Heart left ventricle (tissue), 16 donors: ENCODE data around the gene SMIM5. TPM values are rescaled to one million over a fixed set of nuclear protein-coding genes. Genes with fewer than 3 reads are reported as not detected.

Source experiments
- ATAC-seq, 4 donors: fragments of 200-7000 bp; cut with Tn5 transposase; one replicate each; pipeline ENCODE4 v1.9.1; 2020 to 2022; ENCODE audit warnings: moderate library complexity in 4 of 4, mild to moderate bottlenecking in 3 of 4, moderate number of reproducible peaks in 1 of 4
- DNase-seq, 5 donors: peaks; one replicate each; pipeline ENCODE4 v3.0.0-alpha.2; 2020
- H3K27ac ChIP-seq, 12 donors: fragments of 200-600 bp; sonication (generic) in 4 of 12; one replicate each; pipeline versions ENCODE4 v1.5.0 to v1.8.0; 2016 to 2022; ENCODE audit warnings: mild to moderate bottlenecking in 2 of 12
- H3K27me3 ChIP-seq, 9 donors: fragments of 200-600 bp; sonication (generic) in 2 of 9; one replicate each; pipeline versions ENCODE4 v1.5.1 to v1.8.0; 2016 to 2022; ENCODE audit warnings: mild to moderate bottlenecking in 3 of 9
- H3K36me3 ChIP-seq, 9 donors: fragments of 200-600 bp; sonication (generic) in 2 of 9; one replicate each; pipeline versions ENCODE4 v1.5.0 to v1.8.0; 2018 to 2022; ENCODE audit warnings: mild to moderate bottlenecking in 2 of 9
- H3K4me1 ChIP-seq, 12 donors: fragments of 200-600 bp; sonication (generic) in 4 of 12; one replicate each; pipeline versions ENCODE4 v1.5.0 to v1.8.0; 2016 to 2022; ENCODE audit warnings: mild to moderate bottlenecking in 3 of 12
- H3K4me3 ChIP-seq, 12 donors: fragments of 200-600 bp; sonication (generic) in 4 of 12; one replicate each; pipeline versions ENCODE4 v1.5.0 to v1.8.0; 2017 to 2022; ENCODE audit warnings: mild to moderate bottlenecking in 9 of 12, moderate library complexity in 4 of 12
- H3K9me3 ChIP-seq, 12 donors: fragments of 200-600 bp; sonication (generic) in 4 of 12; one replicate each; pipeline versions ENCODE4 v1.5.0 to v1.8.0; 2016 to 2022; ENCODE audit warnings: mild to moderate bottlenecking in 1 of 12
- POLR2A ChIP-seq, 2 donors: fragments of 450-650 bp; IDR thresholded peaks; one replicate each; pipeline ENCODE4 v1.6.1; 2017; ENCODE audit warnings: antibody characterized with exemption in 2 of 2, mild to moderate bottlenecking in 2 of 2, moderate library complexity in 2 of 2
- WGBS, 4 donors: extraction: QIAGEN DNeasy Blood & Tissue Kit in 2 of 4; methylation state at CpG; one replicate each; pipeline versions ENCODE4 v1.1.5 to v1.1.7; 2013 to 2018; 5-methylcytosine and 5-hydroxymethylcytosine counted together
- intact Hi-C, 10 donors: fragments of 100-400 bp; cut with DNase I; formaldehyde crosslinking; loops; one replicate each; pipeline versions ENCODE4 v1.11.1 to v1.14.2; 2022
- polyA plus RNA-seq, 2 donors: library from polyadenylated mRNA; stranded (reverse); fragments of 200-250 nt; gene quantifications; one replicate each; pipeline ENCODE4 v1.2.3, GENCODE V29; 2013
- total RNA-seq, 9 donors: library from RNA; depleted of rRNA in 2 of 9; stranded (reverse); fragments of >200 nt in 2 of 9; fragmentation: NEBNext Ultra II Directional in 3 of 9; extraction: Animal tissue kit (Norgen Biotek cat#: 25700) in 3 of 9; gene quantifications; one replicate each; pipeline versions ENCODE4 v1.1.0 to v1.2.4, GENCODE V29; 2016 to 2023
- TF ChIP-seq, protein P1 (sequence below), 12 donors: fragments of 200-600 bp; sonication (generic) in 4 of 12; IDR thresholded peaks; one replicate each; pipeline versions ENCODE4 v1.5.0 to v1.8.0; 2018 to 2022; ENCODE audit warnings: antibody characterized with exemption in 12 of 12, mild to moderate bottlenecking in 5 of 12
- donor health status: ischemic (EF 13 %, LVEDD 7.1; RV severe dilation, severe dysfunction).
- donor health status: healthy with polysubstance abuse.
- donor health status: DM: no; HTN: yes; CAD: no.
- donor health status: DM: no; HTN: no; CAD: no.
- donor health status: ischemic (EF 25% LVEDD 6.9; RV normal size, moderate dysfunction).
- donor health status: ischemic (EF 25% LVEDD 5.7; RV mildly dilated, moderate dysfunction).
- donor health status: healthy.
- donor health status: DM: yes; HTN: yes; CAD: no.
- donor health status: ischemic (EF 35%, LVEDD 5.7; RV mildly dilated, moderate dysfunction).
- donor health status: nonischemic (EF 11% LVEDD 7.7; RV severe dilation, severe dysfunction).
- donor health status: DM: yes; HTN: yes; CAD: no.
- donor health status: PGD.
- donor health status: ischemic (EF 29% LVEDD 5.4; RV normal size, mild dysfunction).
- donor health status: nonischemic (EF 23%, LVEDD 6.1; RV moderate dilation, normal function).

The SMIM5 gene
- total and polyA plus RNA-seq, 11 donors, result 1.8 to 18.2 (median 6.8) TPM

DNA sequence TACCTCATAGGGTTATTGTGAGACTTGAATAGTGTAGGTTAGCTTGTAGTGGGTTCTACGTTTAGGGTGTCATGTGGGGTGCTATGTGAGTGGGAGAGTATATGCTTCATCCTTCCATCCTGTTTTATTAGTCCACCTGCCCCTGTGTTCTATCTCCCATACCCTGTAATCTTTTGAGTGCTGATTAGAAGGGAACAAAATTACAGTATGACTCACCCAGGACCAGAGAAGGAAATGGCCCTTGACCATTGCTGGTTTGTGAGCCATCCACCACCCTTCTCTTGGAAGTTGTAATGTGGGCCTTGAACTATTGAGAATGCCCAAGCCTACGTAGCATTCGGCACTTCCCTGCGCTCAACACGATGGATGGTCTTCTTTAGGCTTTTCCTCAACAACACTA lies 51.0 kb downstream of the SMIM5 start:
- DNase-seq, result no peak
- intact Hi-C loops, result no loop called here
- H3K27ac ChIP-seq, result peak overlapping the region in 8 of 12 donors; percentile 13 to 74 (median 62)
- no peak for TF ChIP-seq POLR2A (IDR thresholded peaks at IDR 0.05)
- TF ChIP-seq, protein P1, sequence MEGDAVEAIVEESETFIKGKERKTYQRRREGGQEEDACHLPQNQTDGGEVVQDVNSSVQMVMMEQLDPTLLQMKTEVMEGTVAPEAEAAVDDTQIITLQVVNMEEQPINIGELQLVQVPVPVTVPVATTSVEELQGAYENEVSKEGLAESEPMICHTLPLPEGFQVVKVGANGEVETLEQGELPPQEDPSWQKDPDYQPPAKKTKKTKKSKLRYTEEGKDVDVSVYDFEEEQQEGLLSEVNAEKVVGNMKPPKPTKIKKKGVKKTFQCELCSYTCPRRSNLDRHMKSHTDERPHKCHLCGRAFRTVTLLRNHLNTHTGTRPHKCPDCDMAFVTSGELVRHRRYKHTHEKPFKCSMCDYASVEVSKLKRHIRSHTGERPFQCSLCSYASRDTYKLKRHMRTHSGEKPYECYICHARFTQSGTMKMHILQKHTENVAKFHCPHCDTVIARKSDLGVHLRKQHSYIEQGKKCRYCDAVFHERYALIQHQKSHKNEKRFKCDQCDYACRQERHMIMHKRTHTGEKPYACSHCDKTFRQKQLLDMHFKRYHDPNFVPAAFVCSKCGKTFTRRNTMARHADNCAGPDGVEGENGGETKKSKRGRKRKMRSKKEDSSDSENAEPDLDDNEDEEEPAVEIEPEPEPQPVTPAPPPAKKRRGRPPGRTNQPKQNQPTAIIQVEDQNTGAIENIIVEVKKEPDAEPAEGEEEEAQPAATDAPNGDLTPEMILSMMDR (IDR thresholded peaks at IDR 0.05), result no peak
- 86 to 93% (median 91%) methylated on average over 5 of the region's 5 CpGs for WGBS, 4 donors
- no peaks in the 10 kb centered on the region for H3K9me3 ChIP-seq
- peak in 2 of 4 donors; percentile 38 to 45 for ATAC-seq
- no peak overlapping the region for H3K4me3 ChIP-seq
- no peaks in the 10 kb centered on the region for H3K27me3 ChIP-seq
- H3K4me1 ChIP-seq, result peaks cover 2 to 84% (median 61%) of the 10 kb centered on the region in 12 donors
- H3K36me3 ChIP-seq, result peaks cover 0 to 23% (median 7%) of the 10 kb centered on the region in 9 donors

DNA sequence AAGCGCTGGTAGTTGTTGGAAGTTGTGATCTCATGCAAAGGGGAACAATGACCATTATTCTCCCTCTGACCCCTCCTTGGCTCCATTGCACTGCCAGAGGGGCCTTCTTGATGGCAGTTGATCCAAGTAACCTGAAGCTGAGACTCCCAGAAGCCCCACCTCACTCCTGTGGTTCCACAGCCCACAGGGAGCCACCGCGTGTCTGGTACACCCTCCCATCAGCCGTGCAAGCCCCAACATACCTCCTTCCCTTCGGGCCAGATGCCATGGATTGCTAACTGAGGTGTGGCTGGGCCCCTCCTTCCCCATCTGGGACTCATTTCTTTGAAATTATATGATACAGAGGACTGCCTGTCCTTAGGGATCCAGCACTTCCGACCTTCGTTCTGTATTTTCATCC lies 51.7 kb downstream of the SMIM5 start:
- peak overlapping the region in 9 of 12 donors; percentile 28 to 77 (median 70) for H3K27ac ChIP-seq
- no peak overlapping the region for H3K4me3 ChIP-seq
- H3K9me3 ChIP-seq, result no peaks in the 10 kb centered on the region
- peaks cover 0 to 17% (median 9%) of the 10 kb centered on the region in 9 donors for H3K36me3 ChIP-seq
- peak in 1 of 4 donors; percentile 23 for ATAC-seq
- TF ChIP-seq POLR2A (IDR thresholded peaks at IDR 0.05), result no peak
- TF ChIP-seq, protein P1 (IDR thresholded peaks at IDR 0.05), result no peak
- WGBS, 4 donors, result 48 to 61% (median 61%) methylated on average over 7 of the region's 7 CpGs
- H3K4me1 ChIP-seq, result peaks cover 2 to 81% (median 59%) of the 10 kb centered on the region in 12 donors
- no peaks in the 10 kb centered on the region for H3K27me3 ChIP-seq
- intact Hi-C loops, result no loop called here
- no peak for DNase-seq

DNA sequence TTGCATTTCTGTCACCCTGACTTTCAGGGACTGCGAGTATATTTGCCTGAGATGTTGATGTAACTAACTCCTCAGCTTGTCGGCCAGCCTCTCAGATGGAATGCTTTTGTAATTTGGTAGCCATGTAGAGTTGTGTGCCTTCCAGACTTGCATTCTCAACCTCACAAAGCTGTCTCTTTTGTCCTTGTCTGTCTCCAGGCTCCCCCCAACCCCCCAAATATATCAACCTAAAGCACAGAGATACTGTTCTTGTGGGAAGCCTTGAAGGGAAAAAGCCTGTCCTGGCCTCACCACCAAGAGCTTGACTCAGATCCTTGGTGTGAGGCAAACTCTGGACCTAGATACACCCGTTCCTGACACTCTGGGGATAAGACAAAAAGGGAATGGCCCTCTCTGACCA lies 52.3 kb downstream of the SMIM5 start:
- ATAC-seq (no peak), DNase-seq (no peak)
- 56 to 72% (median 62%) methylated on average over 3 of the region's 3 CpGs for WGBS, 4 donors
- TF ChIP-seq, protein P1 (IDR thresholded peaks at IDR 0.05), result no peak
- TF ChIP-seq POLR2A (IDR thresholded peaks at IDR 0.05), result no peak
- Histone ChIP-seq H3K27ac (peak overlapping the region in 10 of 12 donors; percentile 17 to 77 (median 62)), H3K9me3 (no peaks in the 10 kb centered on the region), H3K36me3 (peaks cover 0 to 16% (median 5%) of the 10 kb centered on the region in 9 donors), H3K4me1 (peaks cover 2 to 75% (median 57%) of the 10 kb centered on the region in 12 donors), H3K4me3 (no peak overlapping the region), H3K27me3 (no peaks in the 10 kb centered on the region)
- intact Hi-C loops, result no loop called here

DNA sequence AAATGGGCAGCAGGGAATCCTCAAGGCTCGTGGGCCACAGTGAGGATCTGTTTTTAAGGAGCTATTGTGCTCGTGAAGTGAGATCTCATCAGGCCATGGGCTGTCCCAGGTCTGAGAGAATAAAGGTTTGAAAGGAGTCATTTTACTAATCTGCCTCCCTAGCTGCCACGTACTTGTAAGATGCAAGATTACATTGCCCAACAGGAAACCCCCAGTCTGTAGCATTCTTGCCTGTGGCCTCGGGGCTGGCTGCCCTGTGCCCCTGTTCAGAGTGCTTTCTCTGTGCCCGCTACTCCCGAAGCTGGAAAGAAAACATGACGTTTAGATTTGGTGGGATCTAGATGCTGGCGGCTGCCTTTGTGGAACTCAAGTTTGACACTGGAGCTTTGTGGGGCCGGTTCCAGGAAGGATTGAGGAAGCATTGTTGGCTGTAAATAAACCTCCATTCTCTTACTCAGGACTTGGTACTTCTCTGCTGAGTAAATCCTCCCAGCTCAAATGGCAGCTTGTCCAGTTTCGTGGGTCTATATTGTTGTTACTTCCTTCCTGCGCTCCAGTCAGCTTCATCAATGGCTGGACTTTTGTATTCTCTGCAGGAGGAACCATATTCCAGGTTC lies 55.1 kb downstream of the SMIM5 start:
- Histone ChIP-seq H3K27ac (peak overlapping the region in 11 of 12 donors; percentile 33 to 92 (median 63)), H3K36me3 (peaks cover 0 to 31% (median 8%) of the 10 kb centered on the region in 9 donors), H3K4me3 (no peak overlapping the region), H3K4me1 (peaks cover 2 to 90% (median 72%) of the 10 kb centered on the region in 12 donors), H3K9me3 (no peaks in the 10 kb centered on the region), H3K27me3 (no peaks in the 10 kb centered on the region)
- 56 to 73% (median 64%) methylated on average over 11 of the region's 11 CpGs for WGBS, 4 donors
- DNase-seq, result no peak
- intact Hi-C loops, result no loop called here
- TF ChIP-seq, protein P1 (IDR thresholded peaks at IDR 0.05), result no peak
- TF ChIP-seq POLR2A (IDR thresholded peaks at IDR 0.05), result no peak
- ATAC-seq, result peak in 2 of 4 donors; percentile 9 to 35
